HG02885 (cell line): ENCODE data around the gene RACGAP1.
"Not testable (repeated sequence)": the region's sequence is repeated elsewhere in the genome, so short reads cannot be mapped to it uniquely, and the experiment has no call there.

Experiments
- ATAC-seq: cut with Tn5 transposase; IDR thresholded peaks from one replicate; pipeline ENCODE4 v1.9.1; 2021; ENCODE audit warnings: mild to moderate bottlenecking; ENCODE audit not compliant: unreplicated experiment, poor library complexity

RACGAP1 gene

GRCh38 chr12:49998453-49998852 is 26.8 kb downstream of the RACGAP1 start:
- ATAC-seq: no peak

- no peak for ATAC-seq
These were observed 35.0 kb downstream of the RACGAP1 start for GRCh38 chr12:49990273-49990672.

GRCh38 chr12:49989400-49989799 is 35.9 kb downstream of the RACGAP1 start:
- not testable (repeated sequence) for ATAC-seq

GRCh38 chr12:49987625-49988303 is 37.5 kb downstream of the RACGAP1 start:
- ATAC-seq: no peak

- ATAC-seq: not testable (repeated sequence)
These were observed 38.8 kb downstream of the RACGAP1 start for GRCh38 chr12:49986476-49986875.

GRCh38 chr12:49985981-49986380 is 39.3 kb downstream of the RACGAP1 start:
- no peak for ATAC-seq

GRCh38 chr12:49984476-49985359 is 40.6 kb downstream of the RACGAP1 start:
- ATAC-seq: no peak

- no peak for ATAC-seq
These were observed 41.4 kb downstream of the RACGAP1 start for GRCh38 chr12:49983892-49984291.

- no peak for ATAC-seq
These were observed 42.8 kb downstream of the RACGAP1 start for GRCh38 chr12:49982246-49983087.

- no peak for ATAC-seq
These were observed 44.6 kb downstream of the RACGAP1 start for GRCh38 chr12:49980501-49981349.

- no peak for ATAC-seq
These were observed 45.5 kb downstream of the RACGAP1 start for GRCh38 chr12:49979791-49980190.

- ATAC-seq: no peak
These were observed 46.2 kb downstream of the RACGAP1 start for GRCh38 chr12:49979016-49979586.

- no peak for ATAC-seq
These were observed 47.2 kb downstream of the RACGAP1 start for GRCh38 chr12:49978125-49978524.

GRCh38 chr12:49976557-49976956 is 48.7 kb downstream of the RACGAP1 start:
- no peak for ATAC-seq

- ATAC-seq: no peak
These were observed 50.0 kb downstream of the RACGAP1 start for GRCh38 chr12:49975318-49975761.

GRCh38 chr12:49974677-49975317 is 50.5 kb downstream of the RACGAP1 start:
- ATAC-seq: no peak

- no peak for ATAC-seq
These were observed 51.0 kb downstream of the RACGAP1 start for GRCh38 chr12:49974231-49974675.

GRCh38 chr12:49973361-49973830 is 51.9 kb downstream of the RACGAP1 start:
- ATAC-seq: no peak
